Natural killer cell treated with Interleukin-12 subunit alpha and Interleukin-12 subunit beta and Interleukin-15 and Interleukin-18, amount 100 ng/mL, for 72 hours (primary cell): ENCODE results near the gene UBC. TPM values are rescaled to one million over a fixed set of nuclear protein-coding genes. Genes with fewer than 3 reads are reported as not detected.
"Not testable (repeated sequence)": the region's sequence is repeated elsewhere in the genome, so short reads cannot be mapped to it uniquely, and the experiment has no call there.

ENCODE experiments used
- ATAC-seq, 2 donors: fragments of 150-1000 bp; cut with Tn5 transposase in 1 of 2; sonication (Bioruptor Pico), chemical (Tn5 transposase) in 1 of 2; 2 replicates each; pipeline ENCODE4 v1.10.0; 2021
- DNase-seq: peaks from one replicate; pipeline ENCODE4 v3.0.0; 2022; ENCODE audit warnings: low spot score
- H3K27ac Mint-ChIP-seq, 2 donors: 1 replicate in 1 of 2; 2 replicates in 1 of 2; pipeline ENCODE4 v1.8.0; 2022; ENCODE audit warnings: mixed read lengths in 2 of 2, mild to moderate bottlenecking in 1 of 2, moderate library complexity in 1 of 2
- H3K27me3 Mint-ChIP-seq, 2 donors: 1 replicate in 1 of 2; 2 replicates in 1 of 2; pipeline ENCODE4 v1.8.0; 2022; ENCODE audit warnings: mixed read lengths in 2 of 2
- H3K36me3 Mint-ChIP-seq: one replicate; pipeline ENCODE4 v1.8.0; 2022; ENCODE audit warnings: mixed read lengths
- H3K4me1 Mint-ChIP-seq, 2 donors: 1 replicate in 1 of 2; 2 replicates in 1 of 2; pipeline ENCODE4 v1.8.0; 2022; ENCODE audit warnings: low read depth in 2 of 2, mixed read lengths in 2 of 2, mild to moderate bottlenecking in 1 of 2
- H3K4me3 Mint-ChIP-seq: one replicate; pipeline ENCODE4 v1.8.0; 2022; ENCODE audit warnings: mixed read lengths
- H3K9me3 Mint-ChIP-seq: 2 replicates; pipeline ENCODE4 v1.8.0; 2022; ENCODE audit warnings: mixed read lengths
- total RNA-seq, 2 donors: library from RNA; stranded (reverse); gene quantifications; one replicate each; pipeline ENCODE4 v1.2.3, GENCODE V29; 2022

UBC gene
- total RNA-seq, 2 donors from 2014 or later: 691 to 1,324 TPM

DNA sequence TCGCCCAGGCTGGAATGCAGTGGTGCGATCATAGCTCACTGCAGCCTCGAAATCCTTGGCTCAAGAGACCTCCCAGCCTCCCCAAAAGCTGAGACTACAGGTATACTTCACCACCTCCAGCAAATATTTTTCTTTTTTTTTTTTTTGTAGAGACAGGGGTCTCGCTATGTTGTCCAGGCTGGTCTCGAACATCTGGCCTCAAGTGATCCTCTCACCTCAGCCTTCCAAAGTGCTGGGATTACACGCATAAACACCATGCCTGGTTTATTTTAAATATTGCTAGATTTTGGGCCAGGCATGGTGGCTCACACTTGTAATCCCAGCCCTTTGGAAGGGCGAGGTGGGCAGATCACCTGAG is 26.7 kb upstream of the UBC start:
- H3K27ac Mint-ChIP-seq: no peak overlapping the region
- no peaks in the 10 kb centered on the region for H3K27me3 Mint-ChIP-seq
- peaks cover 7 to 9% of the 10 kb centered on the region in 2 donors for H3K4me1 Mint-ChIP-seq
- no peak overlapping the region for H3K4me3 Mint-ChIP-seq
- no peaks in the 10 kb centered on the region for H3K36me3 Mint-ChIP-seq
- no peaks in the 10 kb centered on the region for H3K9me3 Mint-ChIP-seq
- DNase-seq (no peak), ATAC-seq (no peak)

DNA sequence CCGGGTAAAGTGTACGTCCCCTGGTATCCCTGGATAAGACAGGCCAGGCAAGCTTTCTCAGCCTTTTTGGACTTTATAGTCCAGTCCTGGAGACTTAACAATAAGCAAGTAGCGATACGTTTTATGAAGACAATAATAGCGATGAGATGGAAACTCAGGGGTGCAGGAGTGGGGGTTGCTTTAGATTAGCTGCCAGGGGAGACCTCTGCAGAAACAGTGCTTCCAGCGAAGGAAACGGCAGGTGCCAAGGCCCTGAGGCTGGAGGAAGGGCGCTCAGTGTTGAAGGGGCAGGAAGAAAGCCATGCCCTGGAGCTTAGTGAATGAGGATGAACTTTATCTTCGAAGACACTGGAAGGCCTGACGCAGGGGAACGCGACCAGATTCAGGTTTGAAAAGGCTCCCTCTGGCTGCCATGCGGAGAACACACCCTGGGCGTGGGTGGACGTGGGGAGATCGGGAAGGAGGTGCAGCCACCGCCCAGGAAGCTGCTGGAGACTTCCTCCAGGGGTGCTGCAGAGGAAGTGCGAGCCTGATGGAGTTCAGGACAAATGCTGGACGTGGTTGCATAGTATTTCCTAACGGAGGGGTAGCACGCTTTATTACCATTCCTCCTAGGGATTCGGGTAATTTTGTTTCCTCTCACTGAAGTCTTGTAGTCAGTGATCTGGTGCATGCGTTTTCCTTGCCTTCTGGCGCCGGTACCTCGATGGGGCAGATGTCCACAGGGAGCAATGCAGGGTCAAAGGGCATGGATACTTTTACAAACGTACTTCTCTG is 26.1 kb upstream of the UBC start:
- peaks cover 7 to 12% of the 10 kb centered on the region in 2 donors for H3K4me1 Mint-ChIP-seq
- H3K36me3 Mint-ChIP-seq: no peaks in the 10 kb centered on the region
- peak; percentile 51 to 63 for ATAC-seq
- DNase-seq: peak; percentile 85
- H3K27me3 Mint-ChIP-seq: no peaks in the 10 kb centered on the region
- H3K27ac Mint-ChIP-seq: no peak overlapping the region
- H3K4me3 Mint-ChIP-seq: no peak overlapping the region
- H3K9me3 Mint-ChIP-seq: no peaks in the 10 kb centered on the region

DNA sequence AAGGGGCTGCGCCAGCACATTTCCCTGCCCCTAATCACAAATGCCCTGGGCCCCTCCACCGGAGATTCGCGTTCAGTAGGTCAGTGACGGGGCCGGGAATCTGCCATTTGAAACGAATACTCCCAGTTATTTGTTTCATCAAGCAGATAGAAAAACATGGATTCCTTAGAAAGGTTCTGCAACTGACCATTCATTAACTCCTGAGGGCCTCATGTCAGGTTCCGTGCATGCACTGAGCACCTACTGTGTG is 25.6 kb upstream of the UBC start:
- ATAC-seq: peak in 1 of 2 donors; percentile 56
- no peak overlapping the region for H3K4me3 Mint-ChIP-seq
- peaks cover 7 to 12% of the 10 kb centered on the region in 2 donors for H3K4me1 Mint-ChIP-seq
- no peaks in the 10 kb centered on the region for H3K9me3 Mint-ChIP-seq
- no peak overlapping the region for H3K27ac Mint-ChIP-seq
- no peak for DNase-seq
- no peaks in the 10 kb centered on the region for H3K27me3 Mint-ChIP-seq
- no peaks in the 10 kb centered on the region for H3K36me3 Mint-ChIP-seq

DNA sequence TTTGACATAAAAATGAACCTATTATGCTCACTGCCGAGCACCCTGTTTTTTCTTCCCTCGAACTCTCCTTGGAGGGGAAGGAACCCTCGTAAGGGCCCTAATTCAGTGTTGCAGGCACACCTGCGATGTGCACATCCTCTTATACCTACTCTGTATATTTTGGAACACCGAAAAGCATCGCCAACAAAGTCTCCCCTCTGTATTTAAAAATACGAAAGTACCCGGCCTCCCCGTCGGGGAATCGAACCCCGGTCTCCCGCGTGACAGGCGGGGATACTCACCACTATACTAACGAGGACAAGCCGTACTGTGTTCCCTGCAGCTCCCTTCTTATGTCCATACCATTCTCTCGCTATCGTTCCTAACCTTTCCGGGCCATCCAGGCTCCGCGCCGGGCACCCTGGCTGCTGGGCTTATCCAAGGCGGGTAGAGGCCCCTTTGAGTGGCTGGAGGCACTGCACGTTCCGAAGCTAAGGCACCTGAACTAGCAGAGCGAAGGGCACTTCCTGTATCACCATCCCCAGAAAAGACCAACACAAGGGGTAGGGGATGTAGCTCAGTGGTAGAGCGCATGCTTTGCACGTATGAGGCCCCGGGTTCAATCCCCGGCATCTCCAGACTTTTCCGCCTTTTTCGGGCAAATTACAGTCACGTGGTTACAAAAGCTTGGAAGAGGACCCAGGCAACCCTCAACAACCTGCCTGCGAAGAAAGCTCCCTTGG is 25.1 kb upstream of the UBC start:
- H3K36me3 Mint-ChIP-seq: no peaks in the 10 kb centered on the region
- DNase-seq (peak; percentile 90), ATAC-seq (peak; percentile 84 to 87)
- peaks cover 7 to 12% of the 10 kb centered on the region in 2 donors for H3K4me1 Mint-ChIP-seq
- no peaks in the 10 kb centered on the region for H3K9me3 Mint-ChIP-seq
- no peak overlapping the region for H3K27ac Mint-ChIP-seq
- H3K27me3 Mint-ChIP-seq: no peaks in the 10 kb centered on the region
- no peak overlapping the region for H3K4me3 Mint-ChIP-seq

DNA sequence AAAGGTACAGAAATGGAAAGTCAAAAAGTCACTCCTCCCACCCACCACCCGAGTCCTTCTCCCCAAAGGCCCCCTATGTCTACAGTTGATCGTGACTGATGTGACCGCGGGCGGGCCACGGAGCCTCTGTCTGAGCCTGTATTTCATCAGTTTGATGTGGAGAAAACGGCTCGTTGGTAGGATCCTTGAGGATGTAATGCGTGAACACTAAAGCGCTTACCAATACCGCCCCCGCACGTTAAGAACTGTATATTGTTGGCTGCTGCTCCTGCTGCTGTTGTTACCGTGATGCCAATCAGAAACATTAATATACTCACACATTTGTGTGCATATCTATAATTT is 24.6 kb upstream of the UBC start:
- peak; percentile 71 for DNase-seq
- H3K27ac Mint-ChIP-seq: no peak overlapping the region
- peak; percentile 52 to 64 for ATAC-seq
- no peaks in the 10 kb centered on the region for H3K9me3 Mint-ChIP-seq
- no peaks in the 10 kb centered on the region for H3K27me3 Mint-ChIP-seq
- H3K4me1 Mint-ChIP-seq: peaks cover 7 to 12% of the 10 kb centered on the region in 2 donors
- no peak overlapping the region for H3K4me3 Mint-ChIP-seq
- no peaks in the 10 kb centered on the region for H3K36me3 Mint-ChIP-seq

DNA sequence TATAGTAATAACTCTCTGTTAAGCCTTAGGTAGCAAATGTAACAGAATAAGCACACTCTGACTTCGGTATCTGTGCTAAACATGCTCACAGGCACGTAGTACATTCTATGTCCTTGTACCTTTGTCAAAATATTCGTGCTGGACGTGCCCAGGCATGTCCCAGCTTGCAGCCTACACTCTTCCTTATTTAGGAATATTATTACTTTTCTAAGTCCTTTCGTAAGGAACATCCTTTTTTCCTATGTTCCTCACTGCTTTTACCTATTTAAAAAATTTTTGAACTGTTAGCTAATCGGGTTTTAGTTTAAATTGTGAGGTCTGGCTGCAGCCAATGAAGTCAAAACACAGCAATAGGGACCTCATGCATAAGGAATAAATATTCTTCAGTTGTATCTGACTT is 24.1 kb upstream of the UBC start:
- no peak overlapping the region for H3K4me3 Mint-ChIP-seq
- no peak for DNase-seq
- H3K9me3 Mint-ChIP-seq: no peaks in the 10 kb centered on the region
- H3K4me1 Mint-ChIP-seq: peaks cover 7 to 12% of the 10 kb centered on the region in 2 donors
- H3K36me3 Mint-ChIP-seq: no peaks in the 10 kb centered on the region
- no peak for ATAC-seq
- no peaks in the 10 kb centered on the region for H3K27me3 Mint-ChIP-seq
- no peak overlapping the region for H3K27ac Mint-ChIP-seq

DNA sequence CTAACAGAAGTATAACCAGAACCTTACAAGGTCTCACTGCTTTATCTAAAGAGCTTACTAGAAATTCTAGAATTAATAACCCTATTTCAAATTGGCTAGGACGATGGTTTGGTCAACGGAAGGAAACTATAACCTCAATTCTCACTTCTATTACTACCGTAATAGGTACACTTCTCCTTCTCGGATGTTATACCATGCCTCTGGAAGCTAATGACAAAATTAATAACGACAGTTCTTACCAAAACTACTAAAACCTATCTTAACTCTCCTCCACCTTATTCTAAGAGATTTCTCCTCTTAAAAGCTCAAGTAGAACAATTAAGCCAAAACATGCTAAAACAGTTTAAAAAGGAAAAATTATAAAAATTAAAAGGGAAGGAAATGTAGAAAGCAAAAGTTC is 23.7 kb upstream of the UBC start:
- Mint-ChIP-seq H3K4me1 (peaks cover 7 to 12% of the 10 kb centered on the region in 2 donors), H3K27ac (no peak overlapping the region), H3K27me3 (no peaks in the 10 kb centered on the region), H3K9me3 (no peaks in the 10 kb centered on the region), H3K36me3 (no peaks in the 10 kb centered on the region), H3K4me3 (no peak overlapping the region)
- no peak for ATAC-seq
- DNase-seq: no peak

DNA sequence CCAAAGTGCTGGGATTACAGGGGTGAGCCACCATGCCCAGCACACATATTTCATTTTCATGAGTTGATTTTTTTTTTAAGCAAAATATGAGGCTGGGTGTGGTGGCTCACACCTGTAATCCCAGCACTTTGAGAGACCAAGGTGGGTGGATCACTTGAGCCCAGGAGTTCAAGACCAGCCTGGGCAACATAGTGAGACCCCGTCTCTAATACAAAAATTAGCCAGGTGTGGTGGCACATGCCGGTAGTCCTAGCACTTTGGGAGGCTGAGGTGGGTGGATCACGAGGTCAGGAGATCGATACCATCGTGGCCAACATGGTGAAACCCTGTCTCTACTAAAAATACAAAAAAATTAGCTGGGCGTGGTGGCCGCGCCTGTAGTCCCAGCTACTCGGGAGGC is 17.1 kb upstream of the UBC start:
- H3K27me3 Mint-ChIP-seq, H3K27ac Mint-ChIP-seq, ATAC-seq, H3K9me3 Mint-ChIP-seq, H3K4me3 Mint-ChIP-seq, DNase-seq, H3K36me3 Mint-ChIP-seq: not testable (repeated sequence)
- H3K4me1 Mint-ChIP-seq: peaks cover 29 to 35% of the 10 kb centered on the region in 2 donors

DNA sequence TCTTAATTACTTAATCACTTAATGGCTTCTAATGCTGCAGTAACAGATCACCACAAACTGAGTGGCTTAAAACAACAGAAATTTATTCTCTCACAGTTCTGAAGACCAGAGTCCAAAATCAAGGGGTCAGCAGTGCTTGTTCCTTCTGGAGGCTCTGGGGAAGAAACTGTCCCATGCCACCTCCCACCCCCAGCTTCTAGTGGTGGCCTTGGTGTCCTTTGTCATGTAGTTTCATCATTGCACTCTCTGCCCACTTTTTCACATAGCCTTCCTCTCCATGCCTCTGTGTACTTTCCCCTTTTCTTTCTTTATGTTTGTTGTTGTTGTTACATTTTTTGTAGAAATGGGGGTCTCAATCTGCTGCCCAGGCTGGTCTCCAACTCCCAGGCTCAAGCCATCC is 16.1 kb upstream of the UBC start:
- H3K27me3 Mint-ChIP-seq: no peaks in the 10 kb centered on the region
- ATAC-seq (no peak), DNase-seq (no peak)
- H3K9me3 Mint-ChIP-seq: no peaks in the 10 kb centered on the region
- peak overlapping the region in 1 of 2 donors; percentile 77 for H3K27ac Mint-ChIP-seq
- no peak overlapping the region for H3K4me3 Mint-ChIP-seq
- H3K4me1 Mint-ChIP-seq: peaks cover 29 to 39% of the 10 kb centered on the region in 2 donors
- H3K36me3 Mint-ChIP-seq: peaks cover 4% of the 10 kb centered on the region

DNA sequence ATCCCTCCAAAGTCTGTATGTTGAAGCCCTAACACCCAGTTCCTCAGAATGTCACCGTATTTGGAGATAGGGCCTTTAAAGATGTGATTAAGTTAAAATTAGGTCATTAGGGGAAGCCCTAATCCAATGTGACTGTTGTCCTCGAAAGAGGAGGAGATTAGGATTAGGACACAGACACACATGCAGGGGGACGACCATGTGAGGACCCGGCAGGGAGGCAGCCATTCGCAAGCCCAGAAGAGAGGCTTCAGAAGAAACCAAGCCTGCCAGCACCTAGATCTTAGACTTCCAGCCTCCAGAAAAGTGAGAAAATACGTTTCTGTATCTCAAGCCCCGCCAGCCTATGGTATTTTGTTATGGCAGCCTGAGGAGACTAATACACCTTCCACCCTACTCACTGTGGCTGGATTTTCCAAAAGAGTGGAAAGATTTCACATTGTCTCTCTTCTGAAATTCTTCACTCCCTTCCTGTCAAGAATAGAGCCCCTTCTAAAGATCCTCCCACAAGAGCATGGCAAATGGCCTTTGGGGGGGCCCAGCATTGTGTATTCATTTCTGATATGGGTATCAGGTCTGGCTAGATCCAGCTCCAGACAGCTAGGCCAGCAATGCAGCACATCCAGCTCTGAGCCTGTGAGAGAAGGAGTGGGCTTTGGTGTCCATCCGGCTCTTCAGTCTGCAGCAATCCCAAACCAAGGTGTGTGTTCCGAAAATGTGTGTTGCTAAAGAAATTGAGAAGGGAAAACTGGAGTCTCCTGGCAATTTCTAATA is 15.4 kb upstream of the UBC start:
- ATAC-seq (no peak), DNase-seq (no peak)
- H3K4me1 Mint-ChIP-seq: peaks cover 29 to 39% of the 10 kb centered on the region in 2 donors
- H3K4me3 Mint-ChIP-seq: no peak overlapping the region
- peak overlapping the region; percentile 10 to 100 for H3K27ac Mint-ChIP-seq
- H3K27me3 Mint-ChIP-seq: no peaks in the 10 kb centered on the region
- peaks cover 4% of the 10 kb centered on the region for H3K36me3 Mint-ChIP-seq
- H3K9me3 Mint-ChIP-seq: no peaks in the 10 kb centered on the region

DNA sequence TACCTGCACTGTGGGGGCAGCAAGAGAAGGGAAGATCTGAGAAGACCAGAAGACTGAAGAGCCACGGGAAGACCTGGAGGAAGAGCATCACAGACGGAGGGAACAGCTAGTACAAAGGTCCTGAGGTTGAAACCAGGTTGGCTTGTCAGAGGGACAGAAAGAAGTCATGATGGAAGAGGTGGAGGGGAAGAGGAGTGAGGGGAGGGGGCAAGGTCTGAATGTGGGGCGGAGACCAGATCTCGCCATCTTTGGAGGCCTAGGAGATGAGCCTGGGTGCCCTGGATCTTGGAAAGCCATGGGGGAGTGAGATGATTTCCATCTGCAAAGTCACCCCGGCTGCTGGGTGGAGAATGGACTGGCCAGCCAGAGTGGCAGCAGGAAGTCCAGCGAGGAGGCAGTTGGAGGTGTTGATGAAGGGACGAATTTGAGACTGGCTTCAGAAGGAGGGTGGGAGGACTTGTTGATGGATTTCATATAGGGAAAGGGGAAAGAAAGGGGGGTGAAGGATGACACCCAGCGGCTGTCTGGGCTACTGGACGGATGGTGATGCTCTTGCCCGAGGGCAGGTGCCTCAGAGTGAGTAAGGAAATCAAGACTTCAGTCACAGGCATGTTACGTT is 14.6 kb upstream of the UBC start:
- Mint-ChIP-seq H3K27ac (peak overlapping the region; percentile 98 to 100), H3K36me3 (peaks cover 4% of the 10 kb centered on the region), H3K27me3 (no peaks in the 10 kb centered on the region), H3K4me3 (peak overlapping the region; percentile 97), H3K9me3 (no peaks in the 10 kb centered on the region), H3K4me1 (peaks cover 29 to 39% of the 10 kb centered on the region in 2 donors)
- DNase-seq (no peak), ATAC-seq (no peak)

DNA sequence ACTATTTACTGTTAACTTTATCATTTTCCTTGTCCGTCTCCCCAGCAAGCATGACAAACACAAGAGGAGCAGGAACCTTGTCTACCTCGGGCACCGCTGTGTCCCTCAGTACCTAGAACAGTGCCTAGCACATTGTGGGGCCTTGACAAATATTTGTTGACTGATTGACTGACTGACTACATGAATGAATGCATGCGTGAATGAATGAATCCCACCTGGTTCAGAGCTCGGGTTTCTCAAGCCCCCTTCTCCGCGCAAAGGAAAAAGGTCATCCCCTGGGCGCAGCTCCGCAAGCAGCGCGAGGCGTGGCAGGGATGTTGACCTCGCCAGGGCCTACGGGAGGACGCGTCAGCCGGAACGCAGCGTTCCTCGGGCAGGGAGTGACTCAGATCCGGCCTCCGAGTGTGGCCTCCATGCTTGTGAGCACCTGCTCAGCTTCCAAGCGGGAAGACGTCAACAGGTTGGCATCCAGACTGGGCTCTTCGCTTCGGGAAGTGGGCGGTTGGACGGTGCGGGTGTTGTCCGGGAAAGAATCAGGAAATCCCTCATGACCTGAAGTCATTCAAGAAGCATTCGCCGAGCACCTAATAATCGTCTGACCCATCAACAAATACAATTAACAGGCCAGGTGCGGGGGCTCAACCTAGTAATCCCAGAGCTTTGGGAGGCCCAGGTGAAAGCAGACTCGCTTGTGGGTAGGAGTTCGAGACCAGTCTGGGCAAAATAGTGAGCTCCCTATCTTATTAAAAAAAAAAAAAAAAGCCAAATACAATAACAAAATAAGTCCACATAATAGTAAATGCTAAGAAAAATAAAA is 13.9 kb upstream of the UBC start:
- Mint-ChIP-seq H3K4me3 (peak overlapping the region; percentile 97), H3K27ac (peak overlapping the region; percentile 98 to 100), H3K27me3 (no peaks in the 10 kb centered on the region), H3K4me1 (peaks cover 29 to 39% of the 10 kb centered on the region in 2 donors), H3K36me3 (peaks cover 4% of the 10 kb centered on the region), H3K9me3 (no peaks in the 10 kb centered on the region)
- ATAC-seq: peak; percentile 69 to 70
- DNase-seq: peak; percentile 71
